HG02610 (cell line): ENCODE results near the gene PNPO.
A peak's percentile ranks its signal among the peaks of the same experiment; 100 is the strongest.

Experiments
- ATAC-seq: cut with Tn5 transposase; IDR thresholded peaks from one replicate; pipeline ENCODE4 v1.9.1; 2021; ENCODE audit warnings: mild to moderate bottlenecking, moderate library complexity; ENCODE audit not compliant: unreplicated experiment

Gene PNPO

GRCh38 chr17:47941246-47942095, at the start of gene PNPO:
PNPO (plus strand) TSS chr17:47941571; CDS start chr17:47941676, 105 bp downstream.
- peak; percentile 90 for ATAC-seq

DNA sequence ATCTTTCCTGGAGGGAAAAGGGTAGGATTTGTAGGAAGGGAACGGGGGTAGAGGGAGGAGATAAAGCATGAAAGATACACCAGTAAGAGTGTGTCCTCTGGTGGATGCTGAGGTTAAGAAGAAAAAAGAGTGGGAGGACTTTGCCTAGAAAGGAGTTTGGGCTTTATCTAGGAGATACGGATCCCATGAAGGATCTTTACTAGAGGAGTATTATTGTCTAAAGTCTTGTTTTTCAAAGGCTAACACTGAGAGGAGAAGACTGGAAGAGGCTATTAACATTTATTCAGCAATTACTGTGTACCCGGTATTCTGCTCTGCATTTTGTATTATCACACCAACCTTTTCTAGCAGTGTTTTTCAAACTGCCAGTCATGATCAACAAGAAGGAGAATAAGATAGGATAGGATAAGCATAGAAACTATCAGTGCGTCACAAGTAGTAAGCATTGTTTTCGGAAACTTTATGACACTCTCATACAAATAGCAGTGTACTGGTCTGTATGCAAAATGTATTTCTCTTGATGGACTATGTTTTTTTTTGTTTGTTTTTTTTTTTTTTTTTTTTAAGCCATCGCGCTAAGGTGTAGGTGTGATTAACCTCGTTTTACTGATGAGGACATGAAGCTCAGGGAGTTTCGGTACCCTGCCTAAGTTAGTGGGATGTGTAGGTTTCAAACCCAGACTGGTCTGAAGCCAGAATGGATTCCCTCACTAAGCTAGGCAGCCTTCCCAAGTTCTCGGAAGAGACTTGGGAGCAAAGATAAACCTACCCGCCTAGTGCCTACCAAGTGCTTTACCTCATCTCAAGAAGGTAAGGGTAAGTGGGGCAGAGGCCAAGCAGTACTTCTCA, 46.6 kb upstream of the PNPO start:
- no peak for ATAC-seq

- no peak for ATAC-seq
These were observed 46.0 kb upstream of the PNPO start for GRCh38 chr17:47895347-47895855.

- peak; percentile 93 for ATAC-seq
These were observed 45.3 kb upstream of the PNPO start, which contains the start of gene SP2 for GRCh38 chr17:47895856-47896671. SP2 (plus strand) TSS chr17:47896236; CDS start chr17:47896287, 51 bp downstream.

- ATAC-seq = no peak
These were observed 44.5 kb upstream of the PNPO start for GRCh38 chr17:47896672-47897490.

DNA sequence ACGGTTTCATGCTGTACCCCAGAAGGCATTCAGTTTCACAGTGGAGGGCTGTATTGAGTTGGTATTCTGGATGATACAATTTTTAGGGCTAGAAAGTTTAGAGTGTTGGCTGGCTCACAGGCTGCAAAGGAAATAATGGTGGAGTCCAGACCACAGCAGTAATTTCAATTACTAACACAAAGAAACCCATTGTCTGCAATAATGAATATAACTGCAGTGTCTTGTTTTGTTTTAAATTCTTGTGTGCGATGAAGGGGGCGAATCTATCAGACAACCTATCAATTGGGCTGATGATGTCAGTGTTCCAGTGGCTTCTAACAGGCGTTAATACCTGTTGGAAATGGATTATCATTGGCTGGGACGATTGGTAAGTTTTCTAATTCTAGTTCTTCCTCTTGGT, 43.8 kb upstream of the PNPO start:
- no peak for ATAC-seq

DNA sequence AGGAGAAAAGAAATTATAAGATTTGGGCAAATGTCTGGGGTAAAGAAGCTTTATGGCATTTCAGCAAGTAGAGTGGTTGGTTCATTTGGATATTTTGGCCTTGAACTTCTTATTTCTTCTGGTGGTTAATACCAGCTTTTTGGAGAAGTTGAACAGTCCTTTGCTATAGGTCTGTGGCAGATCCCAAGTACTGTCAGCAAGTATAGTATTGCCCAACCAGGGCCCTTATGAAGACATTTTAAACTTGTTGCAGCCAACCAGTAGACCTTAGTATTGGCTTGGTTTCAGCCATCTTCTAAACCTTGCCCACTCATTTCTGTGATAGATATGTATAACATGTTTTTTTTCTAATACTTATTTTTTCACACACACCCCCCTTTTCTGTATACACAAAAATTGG, 43.1 kb upstream of the PNPO start:
- no peak for ATAC-seq

DNA sequence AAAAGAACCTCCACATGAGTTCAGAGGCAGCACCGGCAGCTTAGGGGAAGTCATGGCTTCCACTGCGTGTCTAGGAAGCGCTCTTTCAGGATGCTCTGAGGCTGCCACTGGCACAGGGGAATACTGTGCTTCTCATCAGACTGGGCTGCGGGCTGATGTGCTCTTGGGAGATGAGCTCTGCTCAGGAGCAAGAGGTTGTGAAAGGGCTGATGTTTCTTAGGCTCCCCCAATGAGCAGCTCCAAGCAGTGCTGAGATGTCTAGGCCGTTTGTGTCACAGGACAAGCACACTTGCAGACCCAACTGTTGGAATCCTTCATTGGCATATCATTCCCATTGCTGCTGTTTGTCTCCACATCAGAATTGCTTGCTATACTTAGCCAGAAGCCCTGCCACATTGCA, 41.7 kb upstream of the PNPO start:
- no peak for ATAC-seq

DNA sequence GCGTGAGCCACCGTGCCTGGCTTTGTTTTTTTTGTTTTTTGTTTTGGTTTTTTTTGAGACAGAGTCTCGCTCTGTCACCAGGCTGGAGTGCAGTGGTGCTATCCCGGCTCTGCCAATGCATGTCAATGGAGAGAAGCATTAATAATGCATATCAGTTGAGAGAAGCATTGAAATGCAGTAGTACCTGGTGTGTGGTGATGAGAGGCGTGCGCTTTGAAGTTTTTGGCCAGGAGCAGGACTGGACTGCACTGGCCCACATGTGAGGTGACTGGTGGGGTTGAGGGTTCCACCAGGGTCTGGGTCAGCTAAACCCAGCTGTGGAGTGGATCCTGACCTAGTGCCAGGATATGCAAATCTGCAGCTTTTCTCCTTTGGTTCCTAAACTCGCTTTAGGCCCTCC, 39.9 kb upstream of the PNPO start:
- no peak for ATAC-seq

- ATAC-seq = no peak
These were observed 39.2 kb upstream of the PNPO start for GRCh38 chr17:47902039-47902744.

DNA sequence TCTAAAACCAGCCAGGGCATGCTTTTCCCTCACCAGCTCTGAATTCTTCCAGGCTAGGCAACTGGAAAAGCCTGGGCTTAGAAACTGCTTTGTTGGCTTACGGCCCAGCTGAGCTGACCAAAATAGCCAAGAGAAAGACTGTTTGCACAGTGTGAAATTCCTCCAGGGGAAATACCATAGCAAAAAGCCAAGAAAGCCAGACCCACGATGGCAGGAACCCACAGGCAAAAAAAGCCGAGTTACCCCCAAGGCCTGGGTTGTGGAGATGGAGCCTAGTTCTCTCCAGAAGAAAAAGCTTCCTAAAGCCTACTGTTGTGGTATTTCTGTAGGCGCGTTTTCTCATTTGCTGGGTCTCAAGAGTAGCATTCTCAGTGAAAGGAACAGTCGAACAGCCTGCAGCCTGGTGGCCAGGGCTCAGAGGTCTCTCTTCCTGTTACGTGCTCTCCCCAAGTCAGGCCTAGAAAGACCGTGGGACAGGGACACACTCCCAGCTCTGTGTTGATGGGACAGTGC, 36.1 kb upstream of the PNPO start:
- ATAC-seq = no peak

GRCh38 chr17:47906443-47906842, 34.9 kb upstream of the PNPO start:
- ATAC-seq = no peak

DNA sequence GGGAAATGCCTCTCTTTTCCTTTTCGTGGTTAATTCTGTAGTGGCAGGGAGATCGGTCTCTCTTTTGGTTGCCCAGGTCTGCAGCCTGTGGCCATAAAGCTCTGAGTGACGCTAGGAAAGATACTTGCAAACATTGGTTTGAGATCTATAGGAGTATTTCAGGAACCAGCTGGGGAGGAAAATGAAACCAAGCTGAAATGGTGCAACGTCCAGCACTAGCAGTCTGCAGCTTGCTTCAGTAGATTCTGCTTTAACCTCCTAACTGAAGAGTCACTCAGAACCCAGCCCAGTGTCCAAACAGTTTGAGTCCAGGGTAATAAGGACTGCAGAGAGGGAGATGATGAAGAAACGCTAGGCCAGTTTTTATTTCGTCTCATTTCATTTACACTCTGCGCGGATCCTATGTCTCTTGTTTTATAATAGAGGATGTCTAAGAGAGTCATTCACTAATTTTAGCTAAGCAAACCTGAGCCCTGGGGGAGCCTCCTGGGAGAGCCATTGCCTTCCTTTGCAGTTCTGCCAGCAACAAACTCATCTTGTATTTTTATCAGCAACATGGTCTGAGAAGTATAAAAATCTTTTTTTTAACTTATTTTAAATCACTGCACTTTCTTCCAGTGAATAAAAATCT, 33.3 kb upstream of the PNPO start:
- ATAC-seq = no peak

GRCh38 chr17:47913050-47913449, 28.3 kb upstream of the PNPO start:
- no peak for ATAC-seq

DNA sequence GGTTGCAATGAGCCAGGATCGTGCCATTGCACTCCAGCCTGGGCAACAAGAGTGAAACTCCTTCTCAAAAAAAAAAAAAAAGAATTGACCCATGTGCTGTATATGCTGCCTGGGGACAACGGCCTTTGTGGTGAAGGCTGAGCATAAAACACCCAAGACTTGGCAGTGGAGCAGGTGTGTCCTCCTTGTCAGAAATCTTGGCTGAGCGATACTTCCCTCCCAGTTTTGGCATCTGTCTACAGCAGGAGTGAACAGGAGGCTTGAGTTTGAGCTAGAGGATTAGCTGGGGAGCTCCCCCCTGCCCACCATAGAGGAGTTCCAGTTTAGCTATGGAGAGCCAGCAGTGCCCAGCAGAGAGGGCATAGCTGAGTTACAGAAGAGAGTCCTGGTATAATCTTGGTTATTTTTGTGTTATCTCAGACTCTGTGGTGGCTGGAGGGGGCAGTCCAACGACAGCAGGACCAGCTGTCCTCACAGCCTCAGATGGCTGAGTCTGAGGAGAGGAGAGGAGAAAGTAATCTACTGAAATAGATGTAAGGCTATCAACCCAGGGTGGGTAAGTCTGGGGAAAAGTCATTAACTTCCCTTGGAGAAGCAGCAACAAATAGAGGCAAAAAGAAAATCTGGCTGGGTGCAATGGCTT, 26.9 kb upstream of the PNPO start:
- ATAC-seq = no peak

- no peak for ATAC-seq
These were observed 25.5 kb upstream of the PNPO start for GRCh38 chr17:47915776-47916398.

DNA sequence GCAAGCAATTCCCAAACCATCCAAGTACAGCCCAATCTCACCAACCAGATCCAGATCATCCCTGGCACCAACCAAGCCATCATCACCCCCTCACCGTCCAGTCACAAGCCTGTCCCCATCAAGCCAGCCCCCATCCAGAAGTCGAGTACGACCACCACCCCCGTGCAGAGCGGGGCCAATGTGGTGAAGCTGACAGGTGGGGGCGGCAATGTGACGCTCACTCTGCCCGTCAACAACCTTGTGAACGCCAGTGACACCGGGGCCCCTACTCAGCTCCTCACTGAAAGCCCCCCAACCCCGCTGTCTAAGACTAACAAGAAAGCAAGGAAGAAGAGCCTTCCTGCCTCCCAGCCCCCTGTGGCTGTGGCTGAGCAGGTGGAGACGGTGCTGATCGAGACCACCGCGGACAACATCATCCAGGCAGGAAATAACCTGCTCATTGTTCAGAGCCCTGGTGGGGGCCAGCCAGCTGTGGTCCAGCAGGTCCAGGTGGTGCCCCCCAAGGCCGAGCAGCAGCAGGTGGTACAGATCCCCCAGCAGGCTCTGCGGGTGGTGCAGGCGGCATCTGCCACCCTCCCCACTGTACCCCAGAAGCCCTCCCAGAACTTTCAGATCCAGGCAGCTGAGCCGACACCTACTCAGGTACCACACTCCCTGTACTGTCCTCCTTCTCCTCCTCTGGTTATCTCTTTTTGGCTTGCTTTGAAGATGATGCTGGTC, 24.7 kb upstream of the PNPO start:
- ATAC-seq = no peak
